ENCODE measurements around the gene SETD1B. TPM values are rescaled to one million over a fixed set of nuclear protein-coding genes. Genes with fewer than 3 reads are reported as not detected.
"Not testable (repeated sequence)": the region's sequence is repeated elsewhere in the genome, so short reads cannot be mapped to it uniquely, and the experiment has no call there.

SETD1B gene
- total RNA-seq, 1 experiment from 2014 or later = 40.4 TPM

DNA sequence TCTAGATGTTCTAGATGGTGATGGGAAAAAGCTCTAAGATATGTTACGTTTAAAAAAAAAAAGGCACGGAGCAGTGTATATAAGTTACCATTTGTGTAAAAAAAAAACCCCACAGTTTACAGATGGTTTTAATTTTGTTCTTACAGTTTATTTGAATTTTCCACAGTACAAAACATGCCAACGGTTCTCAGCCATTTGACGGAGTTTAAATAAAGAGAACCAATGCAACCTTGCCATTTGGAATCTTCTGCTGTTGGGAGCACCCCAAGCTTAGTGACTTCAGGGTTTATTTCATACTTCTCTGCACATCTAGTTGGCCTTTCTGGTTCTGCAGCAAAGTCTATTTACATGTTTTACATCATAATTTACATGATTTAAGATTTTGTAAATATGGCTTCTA lies 62.5 kb downstream of the SETD1B start:
- H3K18ac ChIP-seq (ENCODE audit: insufficient read length, low read depth, low read length) = no peak overlapping the region
- no peak overlapping the region for H3K27ac Mint-ChIP-seq
- no peaks in the 10 kb centered on the region for H4K20me1 ChIP-seq (ENCODE audit: control insufficient read depth, insufficient read depth, insufficient read length)
- H2AFZ ChIP-seq (ENCODE audit: low read length) = no peak overlapping the region
- TF ChIP-seq, protein P1, sequence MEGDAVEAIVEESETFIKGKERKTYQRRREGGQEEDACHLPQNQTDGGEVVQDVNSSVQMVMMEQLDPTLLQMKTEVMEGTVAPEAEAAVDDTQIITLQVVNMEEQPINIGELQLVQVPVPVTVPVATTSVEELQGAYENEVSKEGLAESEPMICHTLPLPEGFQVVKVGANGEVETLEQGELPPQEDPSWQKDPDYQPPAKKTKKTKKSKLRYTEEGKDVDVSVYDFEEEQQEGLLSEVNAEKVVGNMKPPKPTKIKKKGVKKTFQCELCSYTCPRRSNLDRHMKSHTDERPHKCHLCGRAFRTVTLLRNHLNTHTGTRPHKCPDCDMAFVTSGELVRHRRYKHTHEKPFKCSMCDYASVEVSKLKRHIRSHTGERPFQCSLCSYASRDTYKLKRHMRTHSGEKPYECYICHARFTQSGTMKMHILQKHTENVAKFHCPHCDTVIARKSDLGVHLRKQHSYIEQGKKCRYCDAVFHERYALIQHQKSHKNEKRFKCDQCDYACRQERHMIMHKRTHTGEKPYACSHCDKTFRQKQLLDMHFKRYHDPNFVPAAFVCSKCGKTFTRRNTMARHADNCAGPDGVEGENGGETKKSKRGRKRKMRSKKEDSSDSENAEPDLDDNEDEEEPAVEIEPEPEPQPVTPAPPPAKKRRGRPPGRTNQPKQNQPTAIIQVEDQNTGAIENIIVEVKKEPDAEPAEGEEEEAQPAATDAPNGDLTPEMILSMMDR (conservative IDR thresholded peaks at IDR 0.05) = no peak
- no peaks in the 10 kb centered on the region for H3K9me3 ChIP-seq (ENCODE audit: control insufficient read depth, low read depth, low read length)
- no peaks in the 10 kb centered on the region; the same call in 1 of the 2 replicates for H3K27me3 Mint-ChIP-seq (ENCODE audit: low read depth)
- H3K36me3 Mint-ChIP-seq (ENCODE audit: insufficient read depth in 1 of 3, low read depth in 3 of 3) = no peaks in the 10 kb centered on the region
- no peak overlapping the region for H3T11ph ChIP-seq (ENCODE audit: low read length)
- WGBS (ENCODE audit: extremely low coverage, insufficient read length, low lambda C conversion rate) = no CpG with 5 or more reads among the region's 4 CpGs
- no peaks in the 10 kb centered on the region for H3K27me3 ChIP-seq (ENCODE audit: insufficient read depth, low read length)
- no peak overlapping the region for H2BK20ac ChIP-seq (ENCODE audit: low read depth, low read length, poor library complexity, severe bottlenecking)
- no peak overlapping the region for H3K56ac ChIP-seq (ENCODE audit: insufficient read length, low read depth, low read length)
- H3K23me2 ChIP-seq (ENCODE audit: insufficient read length, low read depth, low read length, poor library complexity, severe bottlenecking) = no peaks in the 10 kb centered on the region
- DNase-seq = no peak
- no peaks in the 10 kb centered on the region for H3K4me1 Mint-ChIP-seq
- no peak overlapping the region for H3K4me3 Mint-ChIP-seq
- no peak overlapping the region for H3K14ac ChIP-seq (ENCODE audit: insufficient read depth, low read length)
- H4K91ac ChIP-seq (ENCODE audit: insufficient read length, low read depth, low read length) = no peak overlapping the region
- no peak overlapping the region for H3K27ac ChIP-seq (ENCODE audit: insufficient read length, low read depth, low read length)
- H2AK5ac ChIP-seq (ENCODE audit: insufficient read length, low read length) = no peak overlapping the region
- H3K23ac ChIP-seq (ENCODE audit: insufficient read length, low read depth, low read length) = no peak overlapping the region
- no peaks in the 10 kb centered on the region for H3K79me1 ChIP-seq (ENCODE audit: insufficient read depth, low read depth, low read length, poor library complexity, severe bottlenecking)
- H2BK12ac ChIP-seq (ENCODE audit: insufficient read length, low read depth, low read length) = no peak overlapping the region
- H4K8ac ChIP-seq (replicated peaks; ENCODE audit: insufficient read length, low read depth, low read length) = no peak overlapping the region
- no peak overlapping the region for H2BK5ac ChIP-seq (ENCODE audit: insufficient read length, low read length)
- no peak overlapping the region for H3K9ac ChIP-seq (ENCODE audit: extremely low read depth, insufficient read length, low read length)
- H4K5ac ChIP-seq (ENCODE audit: insufficient read length, low read depth, low read length) = no peak overlapping the region
- H2BK15ac ChIP-seq (ENCODE audit: low read depth, low read length) = no peak overlapping the region
- no peak overlapping the region for H2BK120ac ChIP-seq (ENCODE audit: low read depth, low read length, poor library complexity, severe bottlenecking)
- H3K4ac ChIP-seq (ENCODE audit: low read depth, low read length) = no peak overlapping the region
- H3K79me2 ChIP-seq (ENCODE audit: insufficient read depth, low read length) = no peaks in the 10 kb centered on the region
- no peaks in the 10 kb centered on the region for H3K4me1 ChIP-seq (ENCODE audit: insufficient read depth, low read length)
- H3K9me3 Mint-ChIP-seq = no peaks in the 10 kb centered on the region; a peak in 1 of 5 replicates
- no peak overlapping the region for H3K4me2 ChIP-seq (ENCODE audit: insufficient read depth, insufficient read length, low read length)

DNA sequence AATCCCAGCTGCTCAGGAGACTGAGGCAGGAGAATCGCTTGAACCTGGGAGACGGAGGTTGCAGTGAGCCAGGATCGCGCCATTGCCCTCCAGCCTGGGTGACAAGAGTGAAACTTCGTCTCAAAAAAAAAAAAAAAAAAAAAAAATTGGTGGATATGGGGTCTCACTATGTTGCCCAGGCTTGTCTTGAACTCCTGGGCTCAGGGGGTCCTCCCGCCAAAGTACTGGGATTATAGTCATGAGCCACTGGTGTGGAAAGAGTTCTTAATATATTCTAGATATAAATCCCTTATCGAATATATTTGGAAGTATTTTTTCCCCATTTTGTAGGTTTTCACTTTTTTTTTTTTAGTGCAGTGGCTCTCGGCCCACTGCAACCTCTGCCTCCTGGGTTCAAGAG lies 65.4 kb downstream of the SETD1B start:
- H3K23ac ChIP-seq (ENCODE audit: insufficient read length, low read depth, low read length); DNase-seq; H3K4ac ChIP-seq (ENCODE audit: low read depth, low read length); H3K4me2 ChIP-seq (ENCODE audit: insufficient read depth, insufficient read length, low read length); H2BK5ac ChIP-seq (ENCODE audit: insufficient read length, low read length); H3T11ph ChIP-seq (ENCODE audit: low read length); H3K27me3 Mint-ChIP-seq (ENCODE audit: low read depth); H3K27me3 ChIP-seq (ENCODE audit: insufficient read depth, low read length); H3K9ac ChIP-seq (ENCODE audit: extremely low read depth, insufficient read length, low read length); H2BK15ac ChIP-seq (ENCODE audit: low read depth, low read length); H3K23me2 ChIP-seq (ENCODE audit: insufficient read length, low read depth, low read length, poor library complexity, severe bottlenecking); H2AFZ ChIP-seq (ENCODE audit: low read length); H2BK12ac ChIP-seq (ENCODE audit: insufficient read length, low read depth, low read length); H2BK20ac ChIP-seq (ENCODE audit: low read depth, low read length, poor library complexity, severe bottlenecking); H4K8ac ChIP-seq (replicated peaks; ENCODE audit: insufficient read length, low read depth, low read length); H4K5ac ChIP-seq (ENCODE audit: insufficient read length, low read depth, low read length); H3K36me3 Mint-ChIP-seq (ENCODE audit: insufficient read depth in 1 of 3, low read depth in 3 of 3); H3K56ac ChIP-seq (ENCODE audit: insufficient read length, low read depth, low read length); H3K79me1 ChIP-seq (ENCODE audit: insufficient read depth, low read depth, low read length, poor library complexity, severe bottlenecking); H3K9me3 ChIP-seq (ENCODE audit: control insufficient read depth, low read depth, low read length); H2AK5ac ChIP-seq (ENCODE audit: insufficient read length, low read length); H4K91ac ChIP-seq (ENCODE audit: insufficient read length, low read depth, low read length); H3K9me3 Mint-ChIP-seq; H3K4me3 Mint-ChIP-seq; H3K27ac ChIP-seq (ENCODE audit: insufficient read length, low read depth, low read length); H4K20me1 ChIP-seq (ENCODE audit: control insufficient read depth, insufficient read depth, insufficient read length); H2BK120ac ChIP-seq (ENCODE audit: low read depth, low read length, poor library complexity, severe bottlenecking); H3K27ac Mint-ChIP-seq; H3K79me2 ChIP-seq (ENCODE audit: insufficient read depth, low read length); H3K4me1 ChIP-seq (ENCODE audit: insufficient read depth, low read length); H3K4me1 Mint-ChIP-seq; H3K18ac ChIP-seq (ENCODE audit: insufficient read length, low read depth, low read length); H3K14ac ChIP-seq (ENCODE audit: insufficient read depth, low read length): not testable (repeated sequence)
- no CpG with 5 or more reads among the region's 8 CpGs for WGBS (ENCODE audit: extremely low coverage, insufficient read length, low lambda C conversion rate)

All from H9 (cell line).